Measurements from ENCODE around the gene KEL.

KEL gene

GRCh38 chr7:142914121-142914520 is 48.0 kb downstream of the KEL start:
- no peak overlapping the region for H3K4me3 Mint-ChIP-seq
- H3K27me3 Mint-ChIP-seq (ENCODE audit: low read depth, poor library complexity) = peaks cover 18% of the 10 kb centered on the region
- TF ChIP-seq, protein P1, sequence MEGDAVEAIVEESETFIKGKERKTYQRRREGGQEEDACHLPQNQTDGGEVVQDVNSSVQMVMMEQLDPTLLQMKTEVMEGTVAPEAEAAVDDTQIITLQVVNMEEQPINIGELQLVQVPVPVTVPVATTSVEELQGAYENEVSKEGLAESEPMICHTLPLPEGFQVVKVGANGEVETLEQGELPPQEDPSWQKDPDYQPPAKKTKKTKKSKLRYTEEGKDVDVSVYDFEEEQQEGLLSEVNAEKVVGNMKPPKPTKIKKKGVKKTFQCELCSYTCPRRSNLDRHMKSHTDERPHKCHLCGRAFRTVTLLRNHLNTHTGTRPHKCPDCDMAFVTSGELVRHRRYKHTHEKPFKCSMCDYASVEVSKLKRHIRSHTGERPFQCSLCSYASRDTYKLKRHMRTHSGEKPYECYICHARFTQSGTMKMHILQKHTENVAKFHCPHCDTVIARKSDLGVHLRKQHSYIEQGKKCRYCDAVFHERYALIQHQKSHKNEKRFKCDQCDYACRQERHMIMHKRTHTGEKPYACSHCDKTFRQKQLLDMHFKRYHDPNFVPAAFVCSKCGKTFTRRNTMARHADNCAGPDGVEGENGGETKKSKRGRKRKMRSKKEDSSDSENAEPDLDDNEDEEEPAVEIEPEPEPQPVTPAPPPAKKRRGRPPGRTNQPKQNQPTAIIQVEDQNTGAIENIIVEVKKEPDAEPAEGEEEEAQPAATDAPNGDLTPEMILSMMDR (IDR thresholded peaks at IDR 0.05) = no peak
- H3K36me3 Mint-ChIP-seq (ENCODE audit: low read depth) = no peaks in the 10 kb centered on the region
- no peak for DNase-seq
- no peak overlapping the region for H3K27ac Mint-ChIP-seq
- H3K9me3 Mint-ChIP-seq = no peaks in the 10 kb centered on the region
- peaks cover 10% of the 10 kb centered on the region for H3K4me1 Mint-ChIP-seq

- Mint-ChIP-seq H3K27ac (no peak overlapping the region), H3K9me3 (no peaks in the 10 kb centered on the region), H3K4me1 (peaks cover 10% of the 10 kb centered on the region), H3K27me3 (ENCODE audit: low read depth, poor library complexity) (peaks cover 18% of the 10 kb centered on the region), H3K4me3 (no peak overlapping the region), H3K36me3 (ENCODE audit: low read depth) (no peaks in the 10 kb centered on the region)
- DNase-seq = no peak
- TF ChIP-seq, protein P1 (IDR thresholded peaks at IDR 0.05) = no peak
These were observed 48.6 kb downstream of the KEL start for GRCh38 chr7:142913566-142913965.

DNA sequence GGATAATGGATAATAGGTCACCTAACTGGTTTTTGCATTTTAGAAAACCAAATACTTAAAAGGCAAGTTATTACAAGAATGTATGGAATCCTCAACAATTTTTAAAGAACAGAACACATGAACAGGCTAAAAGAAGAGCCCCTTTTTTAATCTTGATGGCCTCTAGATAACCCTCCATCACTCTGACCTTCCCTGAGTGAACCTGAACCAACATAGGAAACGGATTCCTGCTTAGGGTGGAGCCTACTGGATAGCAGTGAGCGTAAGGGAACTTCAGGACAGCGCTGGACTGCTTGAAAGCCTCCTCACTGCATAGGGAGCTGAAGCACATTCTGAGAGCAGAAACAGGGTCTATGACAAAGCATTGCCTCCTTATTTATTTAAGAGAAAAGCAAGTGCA is 49.1 kb downstream of the KEL start:
- H3K9me3 Mint-ChIP-seq = no peaks in the 10 kb centered on the region
- H3K27ac Mint-ChIP-seq = no peak overlapping the region
- H3K4me3 Mint-ChIP-seq = no peak overlapping the region
- no peak for DNase-seq
- H3K27me3 Mint-ChIP-seq (ENCODE audit: low read depth, poor library complexity) = peaks cover 14% of the 10 kb centered on the region
- TF ChIP-seq, protein P1 (IDR thresholded peaks at IDR 0.05) = no peak
- H3K36me3 Mint-ChIP-seq (ENCODE audit: low read depth) = no peaks in the 10 kb centered on the region
- H3K4me1 Mint-ChIP-seq = peaks cover 10% of the 10 kb centered on the region

DNA sequence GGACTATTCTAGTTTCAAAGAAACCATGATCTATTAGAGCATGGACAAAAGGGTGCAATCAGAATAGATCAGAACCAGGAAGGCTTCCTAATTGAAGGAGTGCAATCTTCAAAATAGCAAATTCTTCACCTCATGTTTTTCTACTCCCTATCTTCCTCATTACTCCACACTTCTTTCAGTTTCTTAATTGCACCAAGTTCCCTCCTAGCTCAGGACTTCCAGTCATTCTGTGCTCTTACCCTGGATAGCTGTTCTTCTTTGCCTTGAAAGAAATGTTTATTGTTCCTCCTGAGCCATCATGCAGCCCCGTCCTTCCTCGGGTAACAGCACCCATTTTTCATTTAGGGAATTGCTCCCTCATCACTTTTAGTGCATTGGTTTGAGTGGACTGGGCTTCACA is 51.7 kb downstream of the KEL start:
- H3K27me3 Mint-ChIP-seq (ENCODE audit: low read depth, poor library complexity) = peaks cover 15% of the 10 kb centered on the region
- no peak for DNase-seq
- no peak overlapping the region for H3K27ac Mint-ChIP-seq
- TF ChIP-seq, protein P1 (IDR thresholded peaks at IDR 0.05) = no peak
- peaks cover 6% of the 10 kb centered on the region for H3K9me3 Mint-ChIP-seq
- H3K4me1 Mint-ChIP-seq = peaks cover 10% of the 10 kb centered on the region
- H3K36me3 Mint-ChIP-seq (ENCODE audit: low read depth) = peaks cover 5% of the 10 kb centered on the region
- H3K4me3 Mint-ChIP-seq = no peak overlapping the region

- Mint-ChIP-seq H3K4me3 (no peak overlapping the region), H3K36me3 (ENCODE audit: low read depth) (peaks cover 5% of the 10 kb centered on the region), H3K9me3 (peaks cover 6% of the 10 kb centered on the region), H3K27ac (no peak overlapping the region), H3K27me3 (ENCODE audit: low read depth, poor library complexity) (peaks cover 15% of the 10 kb centered on the region), H3K4me1 (peaks cover 10% of the 10 kb centered on the region)
- no peak for DNase-seq
- TF ChIP-seq, protein P1 (IDR thresholded peaks at IDR 0.05) = no peak
These were observed 52.1 kb downstream of the KEL start for GRCh38 chr7:142910031-142910433.

Measured in nephron progenitor cell (in vitro differentiated cells).